COLO668 (cell line): ENCODE data around the gene TMEFF2.

ENCODE experiments used
- DNase-seq: peaks from one replicate; lab custom pipeline; 2025; ENCODE audit not compliant: unreplicated experiment; lab: John Stamatoyannopoulos, UW

The TMEFF2 gene

GRCh38 chr2:192070099-192070498 is 124.6 kb downstream of the TMEFF2 start:
- no peak for DNase-seq

- DNase-seq = no peak
These were observed 125.3 kb downstream of the TMEFF2 start for GRCh38 chr2:192069417-192069816.

- no peak for DNase-seq
These were observed 125.8 kb downstream of the TMEFF2 start for GRCh38 chr2:192068966-192069365.

GRCh38 chr2:192067631-192068030 is 127.1 kb downstream of the TMEFF2 start:
- DNase-seq = no peak

GRCh38 chr2:192064459-192064858 is 130.3 kb downstream of the TMEFF2 start:
- DNase-seq = no peak

- DNase-seq = no peak
These were observed 134.6 kb downstream of the TMEFF2 start for GRCh38 chr2:192060161-192060560.

GRCh38 chr2:192059266-192059665 is 135.5 kb downstream of the TMEFF2 start:
- no peak for DNase-seq

GRCh38 chr2:192053921-192054320 is 140.8 kb downstream of the TMEFF2 start:
- DNase-seq = no peak

- peak; percentile 17 for DNase-seq
These were observed 143.2 kb downstream of the TMEFF2 start for GRCh38 chr2:192051533-192051932.

- DNase-seq = no peak
These were observed 145.4 kb downstream of the TMEFF2 start for GRCh38 chr2:192049362-192049761.

- no peak for DNase-seq
These were observed 147.2 kb downstream of the TMEFF2 start for GRCh38 chr2:192047315-192048107.

GRCh38 chr2:192044496-192044895 is 150.2 kb downstream of the TMEFF2 start:
- no peak for DNase-seq

- DNase-seq = no peak
These were observed 151.4 kb downstream of the TMEFF2 start for GRCh38 chr2:192043216-192043870.

GRCh38 chr2:192042126-192042525 is 152.6 kb downstream of the TMEFF2 start:
- DNase-seq = no peak

GRCh38 chr2:192038110-192038509 is 156.6 kb downstream of the TMEFF2 start:
- DNase-seq = no peak

GRCh38 chr2:192035731-192036442 is 158.8 kb downstream of the TMEFF2 start:
- no peak for DNase-seq

- DNase-seq = no peak
These were observed 163.9 kb downstream of the TMEFF2 start for GRCh38 chr2:192030856-192031255.

- DNase-seq = no peak
These were observed 164.4 kb downstream of the TMEFF2 start for GRCh38 chr2:192030289-192030688.

GRCh38 chr2:192029089-192029488 is 165.6 kb downstream of the TMEFF2 start:
- no peak for DNase-seq

GRCh38 chr2:192026825-192027120 is 168.0 kb downstream of the TMEFF2 start:
- DNase-seq = no peak

- DNase-seq = no peak
These were observed 168.5 kb downstream of the TMEFF2 start for GRCh38 chr2:192026059-192026824.
